ENCODE measurements around the gene C2CD4C.
"Not testable (repeated sequence)": the region's sequence is repeated elsewhere in the genome, so short reads cannot be mapped to it uniquely, and the experiment has no call there.

C2CD4C gene, protein sequence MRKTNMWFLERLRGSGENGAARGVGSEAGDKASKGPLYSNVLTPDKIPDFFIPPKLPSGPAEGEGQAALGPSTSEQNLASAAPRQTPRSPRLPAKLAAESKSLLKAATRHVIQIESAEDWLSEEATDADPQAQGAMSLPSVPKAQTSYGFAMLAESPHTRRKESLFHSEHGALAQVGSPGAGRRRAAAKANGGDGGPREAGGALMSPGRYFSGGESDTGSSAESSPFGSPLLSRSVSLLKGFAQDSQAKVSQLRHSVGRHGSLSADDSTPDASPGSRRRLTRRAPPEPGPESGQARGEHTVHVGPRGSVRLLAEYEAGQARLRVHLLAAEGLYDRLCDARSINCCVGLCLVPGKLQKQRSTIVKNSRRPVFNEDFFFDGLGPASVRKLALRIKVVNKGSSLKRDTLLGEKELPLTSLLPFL

DNA sequence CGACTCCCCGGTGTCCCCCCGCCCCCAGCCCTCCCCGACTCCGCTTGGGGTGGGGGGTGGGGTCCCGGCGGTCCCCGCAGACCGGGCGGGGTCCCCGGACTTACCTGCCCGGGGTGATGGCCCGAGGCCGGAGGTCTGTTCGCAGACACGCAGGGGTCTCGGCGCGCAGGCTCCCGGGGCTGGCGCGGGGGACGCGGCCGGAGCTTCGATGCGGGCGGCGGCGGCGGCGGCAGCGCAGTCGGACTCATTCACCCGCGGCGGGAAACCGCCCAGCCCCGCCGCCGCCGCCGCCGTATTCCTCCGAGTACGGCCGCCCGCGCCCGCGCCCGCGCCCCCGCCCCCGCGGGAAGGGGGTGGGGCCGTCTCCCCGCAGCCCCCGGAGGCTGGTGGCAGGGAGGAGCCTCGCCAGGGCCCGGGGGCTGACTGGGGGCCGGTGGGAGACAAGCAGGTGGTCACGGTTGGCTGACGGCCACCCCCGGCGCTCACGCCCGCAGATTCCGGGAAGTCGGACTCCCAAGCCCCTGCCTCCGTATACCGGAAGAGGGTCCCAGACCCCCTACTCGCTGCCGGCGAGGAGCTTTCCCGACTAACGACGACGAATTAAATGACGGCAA, at the start of gene C2CD4C:
C2CD4C (minus strand) TSS at position 246 of the 614 bp plus-strand sequence. CDS start 786 bp downstream, outside the sequence.
- DNase-seq (ENCODE audit: low read depth) = no peak

DNA sequence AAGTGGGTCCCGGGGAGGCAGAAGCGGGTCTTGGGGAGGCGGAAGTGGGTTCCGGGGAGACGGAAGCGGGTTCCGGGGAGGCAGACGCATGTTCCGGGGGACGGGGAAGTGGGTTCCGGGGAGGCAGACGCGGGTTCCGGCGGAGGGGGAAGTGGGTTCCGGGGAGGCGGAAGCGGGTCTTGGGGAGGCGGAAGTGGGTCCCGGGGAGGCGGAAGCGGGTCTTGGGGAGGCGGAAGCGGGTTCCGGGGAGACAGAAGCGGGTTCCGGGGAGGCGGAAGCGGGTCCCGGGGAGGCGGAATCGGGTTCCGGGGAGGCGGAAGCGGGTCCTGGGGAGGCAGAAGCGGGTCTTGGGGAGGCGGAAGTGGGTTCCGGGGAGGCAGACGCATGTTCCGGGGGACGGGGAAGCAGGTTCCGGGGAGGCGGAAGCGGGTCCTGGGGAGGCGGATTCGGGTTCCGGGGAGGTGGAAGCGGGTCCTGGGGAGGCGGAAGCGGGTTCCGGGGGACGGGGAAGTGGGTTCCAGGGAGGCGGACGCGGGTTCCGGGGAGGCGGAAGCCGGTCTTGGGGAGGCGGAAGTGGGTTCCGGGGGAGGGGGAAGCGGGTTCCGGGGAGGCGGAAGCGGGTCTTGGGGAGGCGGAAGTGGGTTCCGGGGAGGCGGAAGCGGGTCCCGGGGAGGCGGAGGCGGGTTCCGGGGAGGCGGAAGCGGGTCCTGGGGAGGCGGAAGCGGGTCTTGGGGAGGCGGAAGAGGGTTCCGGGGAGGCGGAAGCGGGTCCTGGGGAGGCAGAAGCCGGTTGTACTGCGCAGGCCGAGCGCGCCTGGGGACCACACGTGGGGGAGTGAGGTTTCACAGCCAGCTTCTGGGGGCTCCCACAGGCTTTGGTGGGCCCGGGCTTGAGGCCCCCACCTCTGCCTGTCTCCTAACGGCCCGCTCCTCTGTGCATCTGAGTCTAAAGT, 49.4 kb upstream of the C2CD4C start:
- no peak for DNase-seq (ENCODE audit: low read depth)

DNA sequence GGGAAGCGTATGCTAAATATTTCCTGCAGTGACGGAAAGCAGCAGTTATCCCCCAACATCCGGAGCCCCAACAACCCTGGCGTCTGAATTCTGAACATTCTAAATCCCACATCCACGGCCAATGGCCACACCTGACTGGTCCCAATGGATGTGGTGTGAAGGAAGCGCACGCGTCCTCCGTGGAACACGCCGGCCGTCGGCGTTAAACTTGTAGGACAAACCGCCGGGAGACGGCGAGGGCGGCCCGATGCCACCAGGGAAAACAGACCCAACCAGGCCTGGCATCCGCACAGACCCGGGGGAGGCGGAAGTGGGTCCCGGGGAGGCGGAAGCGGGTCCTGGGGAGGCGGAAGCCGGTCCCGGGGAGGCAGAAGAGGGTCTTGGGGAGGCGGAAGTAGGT, 48.7 kb upstream of the C2CD4C start:
- no peak for DNase-seq (ENCODE audit: low read depth)

DNA sequence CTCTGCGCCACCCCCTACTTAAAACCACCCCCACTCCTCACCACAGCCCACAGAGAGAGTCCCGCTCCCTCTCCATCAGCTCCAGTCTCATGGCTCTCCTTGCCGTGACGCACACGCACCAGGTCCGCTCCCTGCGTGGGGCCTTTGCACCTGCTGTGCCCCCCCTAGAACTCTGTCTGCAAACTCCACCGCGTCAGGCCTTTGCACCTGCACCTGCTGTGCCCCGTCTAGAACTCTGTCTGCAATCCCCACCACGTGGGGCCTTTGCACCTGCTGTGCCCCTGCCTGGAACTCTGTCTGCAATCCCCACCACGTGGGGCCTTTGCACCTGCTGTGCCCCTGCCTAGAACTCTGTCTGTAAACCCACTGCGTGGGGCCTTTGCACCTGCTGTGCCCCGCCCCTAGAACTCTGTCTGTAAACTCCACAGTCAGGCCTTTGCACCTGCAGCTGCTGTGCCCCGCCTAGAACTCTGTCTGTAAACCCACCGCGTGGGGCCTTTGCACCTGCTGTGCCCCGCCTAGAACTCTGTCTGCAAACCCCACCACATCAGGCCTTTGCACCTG, 47.7 kb upstream of the C2CD4C start:
- no peak for DNase-seq (ENCODE audit: low read depth)

DNA sequence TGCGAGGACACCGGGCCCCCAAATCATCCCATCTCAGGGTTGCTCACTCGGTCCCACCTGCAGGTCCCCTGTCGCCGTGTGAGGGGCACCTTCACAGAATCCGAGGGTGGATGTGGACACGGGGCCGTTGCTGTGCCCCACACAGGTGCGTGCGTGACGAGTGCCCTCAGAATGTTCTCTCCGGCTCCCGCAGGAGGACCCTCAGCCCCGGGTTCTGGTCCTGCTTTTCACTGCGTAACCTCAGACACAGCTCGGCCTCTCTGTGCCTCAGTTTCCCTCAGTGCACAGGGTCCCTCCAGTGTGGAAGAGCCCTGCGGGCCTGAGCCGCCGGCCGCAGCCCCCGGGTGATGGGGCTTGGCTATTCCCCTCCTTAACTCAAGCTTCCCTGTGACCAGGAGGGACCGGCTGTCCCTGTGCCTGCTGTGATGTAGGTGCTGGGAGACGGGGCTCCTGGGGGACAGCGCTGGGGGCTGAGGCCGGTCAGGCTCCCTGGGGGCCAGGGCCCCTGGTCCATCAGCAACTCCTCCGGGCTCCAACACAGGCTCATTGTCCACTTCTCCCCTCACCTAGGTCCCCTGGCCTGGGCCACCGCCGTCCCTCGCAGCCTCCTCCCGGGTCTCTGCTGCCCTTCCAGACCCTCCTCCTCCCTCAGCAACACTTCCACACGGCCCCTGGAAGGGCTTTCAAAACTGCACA, 47.1 kb upstream of the C2CD4C start:
- no peak for DNase-seq (ENCODE audit: low read depth)

DNA sequence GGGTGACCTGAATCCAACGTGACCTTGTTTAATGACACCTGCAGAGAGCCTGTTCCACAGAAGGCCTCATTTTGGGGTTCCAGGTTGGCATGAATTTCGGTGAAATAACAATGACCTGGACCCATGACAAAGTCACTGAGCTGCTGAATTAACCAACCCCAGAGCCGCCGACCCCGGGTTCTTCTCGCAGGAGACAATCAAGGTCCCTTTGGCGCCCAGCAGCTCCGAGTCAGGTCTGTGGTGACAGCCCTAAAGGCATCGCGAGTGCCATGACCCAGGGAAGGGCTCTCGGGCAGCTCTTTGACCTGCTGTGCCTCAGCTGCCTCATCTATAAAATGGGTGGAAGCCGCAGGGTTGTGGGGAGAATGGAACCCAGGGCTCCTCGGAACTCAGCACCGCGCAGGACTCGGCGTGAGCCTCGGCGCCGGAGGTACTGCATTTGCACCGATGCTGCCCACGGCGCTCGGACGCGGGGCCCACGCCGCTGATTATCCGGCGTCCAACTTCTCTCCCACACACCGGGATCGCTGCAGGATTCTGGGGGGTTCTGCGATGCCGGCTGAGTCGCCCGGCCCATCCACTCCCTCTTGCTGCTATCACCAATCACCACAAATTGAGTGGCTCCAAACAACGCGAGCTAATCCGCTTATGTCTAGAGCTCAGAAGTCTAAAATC, 46.2 kb upstream of the C2CD4C start:
- DNase-seq (ENCODE audit: low read depth) = no peak

DNA sequence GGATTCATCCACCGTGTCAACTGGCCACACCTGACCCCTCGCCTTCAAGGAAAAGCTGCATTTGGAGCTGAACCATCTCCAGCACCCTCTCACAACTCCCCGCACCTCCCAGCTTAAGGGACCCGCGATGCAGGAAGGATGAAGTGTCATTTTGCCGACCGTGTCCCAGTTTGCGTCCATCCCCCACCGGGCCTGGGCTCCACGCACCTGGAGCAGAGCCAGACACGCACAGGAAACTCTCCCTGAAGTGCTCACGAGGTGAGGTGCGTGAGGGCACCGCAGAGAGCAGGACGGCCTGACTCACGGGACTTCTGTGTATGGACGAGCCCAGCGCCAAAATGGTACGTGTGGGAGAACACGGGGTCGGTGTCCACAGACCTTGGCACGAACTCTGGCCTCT, 44.7 kb upstream of the C2CD4C start:
- DNase-seq (ENCODE audit: low read depth) = no peak

DNA sequence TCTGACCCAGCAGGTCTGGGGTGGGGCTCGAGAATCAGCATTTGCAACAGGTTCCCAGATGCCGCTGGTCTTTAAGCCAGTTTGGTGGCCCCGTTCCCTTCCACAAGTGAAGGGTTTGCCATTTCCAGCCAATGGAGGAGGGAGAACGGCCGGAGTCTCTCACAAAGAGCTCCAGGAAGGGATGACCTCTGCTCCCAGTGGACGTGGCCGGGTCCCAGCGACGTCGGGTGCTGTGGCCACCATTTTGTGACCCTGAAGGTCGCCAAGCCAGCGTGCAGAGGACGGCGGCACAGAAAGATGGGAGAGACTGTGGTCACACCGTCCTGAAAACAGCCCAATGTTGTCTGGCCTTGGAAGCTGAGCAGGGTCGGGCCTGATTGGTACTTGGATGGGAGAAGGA, 43.9 kb upstream of the C2CD4C start:
- DNase-seq (ENCODE audit: low read depth) = no peak

DNA sequence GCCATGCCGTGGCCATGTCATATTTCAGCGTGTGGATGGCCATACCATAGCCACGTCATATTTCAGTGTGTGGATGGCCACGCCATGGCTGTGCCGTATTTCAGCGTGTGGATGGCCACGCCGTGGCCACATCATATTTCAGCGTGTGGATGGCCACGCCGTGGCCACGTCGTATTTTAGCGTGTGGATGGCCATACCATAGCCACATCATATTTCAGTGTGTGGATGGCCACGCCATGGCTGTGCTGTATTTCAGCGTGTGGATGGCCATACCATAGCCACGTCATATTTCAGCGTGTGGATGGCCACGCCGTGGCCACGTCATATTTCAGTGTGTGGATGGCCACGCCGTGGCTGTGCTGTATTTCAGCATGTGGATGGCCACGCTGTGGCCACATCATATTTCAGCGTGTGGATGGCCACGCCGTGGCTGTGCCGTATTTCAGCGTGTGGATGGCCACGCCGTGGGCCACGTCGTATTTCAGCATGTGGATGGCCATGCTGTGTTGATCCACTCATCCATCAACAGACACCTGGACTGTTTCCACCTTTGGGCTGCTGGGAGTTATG, 42.0 kb upstream of the C2CD4C start:
- not testable (repeated sequence) for DNase-seq (ENCODE audit: low read depth)

DNA sequence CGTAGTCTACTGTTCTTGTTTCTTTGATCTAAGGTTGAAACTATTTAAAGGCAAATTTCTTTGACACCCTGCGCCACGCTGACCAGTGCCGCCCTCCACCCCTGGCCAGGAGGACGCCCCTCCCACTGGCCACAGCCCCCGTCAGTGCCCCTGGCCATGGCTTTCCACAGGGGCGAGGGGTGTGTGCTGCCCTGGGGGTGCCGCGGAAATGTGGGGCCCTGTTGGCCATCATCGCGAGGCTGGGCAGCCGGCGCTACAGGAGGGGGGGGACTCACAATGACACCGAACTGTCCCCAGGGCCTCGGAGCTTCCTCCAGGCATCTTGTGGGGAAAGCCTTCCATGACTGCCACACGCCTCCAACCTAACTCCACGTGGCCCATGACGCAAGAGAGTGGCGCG, 41.0 kb upstream of the C2CD4C start:
- no peak for DNase-seq (ENCODE audit: low read depth)

DNA sequence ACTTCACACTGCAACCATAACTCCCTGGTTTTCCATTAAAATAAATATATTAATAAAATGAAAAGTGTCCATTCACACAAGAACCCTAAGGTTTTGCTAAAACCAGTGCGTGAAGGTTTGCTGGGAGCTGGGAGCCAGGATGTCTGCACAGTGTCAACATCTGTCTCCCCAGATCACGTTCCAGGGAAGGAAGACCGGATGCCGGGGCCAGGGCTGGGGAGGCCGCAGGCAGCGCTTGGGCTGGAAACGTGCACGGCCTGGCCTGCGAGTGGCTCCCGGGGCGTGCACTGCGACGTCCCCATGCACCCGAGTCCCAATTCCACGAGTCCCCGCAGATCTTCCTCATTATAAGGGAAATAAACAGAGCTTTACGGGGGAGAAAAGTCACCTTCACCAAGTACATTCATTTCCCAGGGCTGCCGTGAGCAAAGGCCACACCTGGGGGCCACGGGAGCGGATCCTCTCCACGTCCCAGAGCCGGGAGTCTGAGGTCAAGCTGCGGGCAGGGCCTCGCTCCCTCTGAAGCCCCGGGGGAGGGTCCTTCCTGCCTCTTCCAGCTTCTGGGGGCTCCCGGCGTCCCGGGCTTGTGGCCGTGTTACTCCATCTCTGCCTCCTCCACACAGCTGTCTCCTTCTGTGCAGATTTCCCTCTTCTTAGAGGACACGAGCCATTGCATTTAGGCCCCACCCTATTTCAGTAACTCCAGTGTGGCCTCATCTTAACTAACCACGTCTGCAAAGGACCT, 39.0 kb upstream of the C2CD4C start:
- DNase-seq (ENCODE audit: low read depth) = peak; percentile 24

DNA sequence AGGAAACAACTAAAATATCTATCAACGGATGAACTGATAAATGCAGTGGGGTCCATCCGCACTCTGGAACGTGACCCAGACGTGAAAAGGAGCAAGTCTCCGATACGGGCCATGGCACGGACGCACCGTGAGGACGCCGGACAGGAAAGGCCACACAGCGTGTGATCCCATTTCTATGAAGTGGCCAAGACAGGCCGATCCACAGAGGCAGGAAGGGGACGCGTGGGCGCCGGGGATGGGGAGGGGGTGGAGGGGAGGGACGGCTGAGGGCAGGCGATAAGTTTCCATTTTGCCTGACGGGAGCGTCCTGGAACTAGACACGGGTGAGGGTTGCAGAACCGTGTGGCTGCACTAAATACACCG, 38.1 kb upstream of the C2CD4C start:
- DNase-seq (ENCODE audit: low read depth) = no peak

DNA sequence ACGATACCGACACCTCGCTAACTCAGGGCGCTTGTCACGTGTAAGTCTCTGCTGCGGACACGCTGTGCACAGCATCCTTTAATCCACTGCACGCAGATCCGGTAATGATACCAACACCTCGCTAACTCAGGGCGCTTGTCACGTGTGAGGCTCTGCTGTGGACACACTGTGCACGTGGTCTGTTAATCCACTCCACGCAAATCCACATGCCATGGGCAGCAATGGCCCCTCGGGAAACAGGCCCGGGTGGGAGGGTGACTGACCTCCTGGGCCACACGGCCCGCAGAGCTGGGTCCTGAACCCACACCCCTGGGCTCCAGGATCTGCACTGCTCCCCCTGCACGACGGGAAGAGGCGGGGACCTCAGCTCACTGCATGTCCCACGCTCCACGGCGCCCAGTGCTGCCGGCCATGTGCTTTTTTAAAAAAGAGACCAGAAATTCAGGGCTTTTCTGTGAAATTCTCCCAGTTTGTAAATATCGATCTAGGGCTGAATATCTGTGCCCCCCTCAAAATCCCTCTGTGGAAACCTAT, 35.8 kb upstream of the C2CD4C start:
- no peak for DNase-seq (ENCODE audit: low read depth)

DNA sequence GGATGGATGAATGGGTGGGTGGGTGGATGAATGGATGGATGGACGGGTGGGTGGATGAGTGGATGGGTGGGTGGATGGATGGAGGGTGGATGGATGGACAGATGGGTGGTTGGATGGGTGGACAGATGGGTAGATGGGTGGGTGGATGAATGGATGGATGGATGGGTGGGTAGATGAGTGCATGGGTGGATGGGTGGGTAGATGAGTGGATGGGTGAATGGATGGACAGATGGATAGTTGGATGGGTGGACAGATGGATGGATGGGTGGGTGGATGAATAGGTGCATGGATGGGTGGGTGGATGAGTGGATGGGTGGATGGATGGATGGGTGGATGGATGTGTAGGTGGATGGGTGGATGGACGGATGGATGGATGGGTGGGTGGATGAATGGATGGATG, 34.1 kb upstream of the C2CD4C start:
- DNase-seq (ENCODE audit: low read depth) = no peak

DNA sequence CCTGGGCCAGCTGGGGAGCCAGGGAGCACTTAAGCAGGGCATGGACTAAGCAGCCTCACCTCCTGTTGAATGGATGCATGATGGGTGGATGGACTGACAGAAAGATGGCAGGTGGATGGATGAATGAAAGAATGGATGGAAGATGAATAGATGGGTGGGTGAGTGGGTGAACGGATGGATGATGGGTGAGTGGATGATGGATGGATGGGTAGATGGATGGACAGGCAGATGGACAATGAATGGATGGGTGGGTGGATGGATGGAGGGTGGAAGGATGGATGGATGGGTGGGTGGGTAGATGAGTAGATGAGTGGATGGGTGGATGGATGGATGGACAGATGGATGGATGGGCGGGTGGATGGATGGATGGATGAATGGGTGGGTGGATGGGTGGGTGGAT, 33.1 kb upstream of the C2CD4C start:
- DNase-seq (ENCODE audit: low read depth) = no peak

DNA sequence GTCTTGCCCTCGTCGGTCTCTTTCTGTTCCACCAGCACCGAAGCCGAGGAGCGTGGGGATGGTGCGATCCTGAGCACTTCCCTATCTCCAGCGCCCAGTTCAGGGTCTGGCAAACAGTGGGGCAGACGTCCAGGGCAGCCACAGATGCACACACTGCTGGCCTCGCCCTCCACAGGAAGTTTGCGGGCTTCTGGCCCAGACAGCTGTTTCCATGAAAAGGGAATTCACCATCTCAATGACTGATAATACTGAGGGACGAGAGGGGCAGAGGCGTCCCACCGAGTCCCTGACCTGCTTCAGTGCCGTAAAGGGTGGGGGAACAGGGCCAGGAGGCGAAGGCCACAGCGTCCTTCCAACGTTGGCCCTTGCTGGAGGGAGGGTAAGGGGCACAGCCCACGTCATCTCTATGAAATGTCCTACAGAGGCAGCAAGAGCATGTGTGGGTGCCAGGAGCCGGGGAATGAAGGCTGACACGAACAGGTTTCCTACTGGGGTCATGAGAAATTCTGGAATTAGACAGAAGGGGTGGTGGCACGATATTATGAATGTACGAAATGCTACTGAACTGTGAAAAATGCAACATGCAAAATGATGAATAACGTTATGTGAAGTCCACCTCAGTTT, 32.4 kb upstream of the C2CD4C start:
- no peak for DNase-seq (ENCODE audit: low read depth)

DNA sequence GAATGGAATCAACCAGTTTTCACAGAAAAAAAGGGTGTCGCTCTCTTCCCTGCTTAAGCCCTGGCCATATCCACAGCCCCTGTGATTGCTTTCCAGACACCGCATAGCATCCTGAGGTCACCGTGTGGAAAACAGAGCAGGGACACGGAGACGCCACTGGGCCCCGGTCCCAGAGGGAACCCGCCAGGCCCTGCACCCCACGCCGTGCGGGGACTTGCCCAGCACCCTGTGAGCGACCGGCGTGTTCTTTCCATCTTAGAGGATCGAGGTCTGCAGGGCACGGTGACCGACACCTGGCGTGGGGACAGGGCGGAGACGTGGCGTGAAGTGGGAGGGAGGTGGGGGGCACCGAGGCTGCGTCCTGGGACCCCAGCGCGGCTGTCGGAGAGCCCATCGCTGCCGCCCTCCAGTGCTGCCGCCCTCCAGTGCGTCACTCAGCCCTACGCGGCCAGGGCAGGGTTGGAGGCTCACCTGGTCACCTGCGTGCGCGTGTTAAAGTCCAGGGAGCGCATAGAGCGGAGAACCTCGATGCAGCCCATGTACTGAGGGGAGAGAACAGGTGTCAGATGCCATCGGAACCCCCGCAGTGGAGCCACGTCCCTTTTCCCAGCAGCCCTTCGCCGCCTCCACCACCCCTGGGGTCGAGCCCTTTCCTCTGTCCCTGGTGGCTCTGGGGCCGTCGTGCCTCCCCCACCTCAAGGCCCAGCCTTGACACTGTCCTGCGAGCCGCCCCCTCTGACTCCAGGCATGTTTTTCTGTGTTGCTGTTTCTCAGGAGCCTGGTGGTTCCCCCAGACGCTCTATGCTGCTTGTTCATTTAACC, 31.7 kb upstream of the C2CD4C start:
- DNase-seq (ENCODE audit: low read depth) = no peak

DNA sequence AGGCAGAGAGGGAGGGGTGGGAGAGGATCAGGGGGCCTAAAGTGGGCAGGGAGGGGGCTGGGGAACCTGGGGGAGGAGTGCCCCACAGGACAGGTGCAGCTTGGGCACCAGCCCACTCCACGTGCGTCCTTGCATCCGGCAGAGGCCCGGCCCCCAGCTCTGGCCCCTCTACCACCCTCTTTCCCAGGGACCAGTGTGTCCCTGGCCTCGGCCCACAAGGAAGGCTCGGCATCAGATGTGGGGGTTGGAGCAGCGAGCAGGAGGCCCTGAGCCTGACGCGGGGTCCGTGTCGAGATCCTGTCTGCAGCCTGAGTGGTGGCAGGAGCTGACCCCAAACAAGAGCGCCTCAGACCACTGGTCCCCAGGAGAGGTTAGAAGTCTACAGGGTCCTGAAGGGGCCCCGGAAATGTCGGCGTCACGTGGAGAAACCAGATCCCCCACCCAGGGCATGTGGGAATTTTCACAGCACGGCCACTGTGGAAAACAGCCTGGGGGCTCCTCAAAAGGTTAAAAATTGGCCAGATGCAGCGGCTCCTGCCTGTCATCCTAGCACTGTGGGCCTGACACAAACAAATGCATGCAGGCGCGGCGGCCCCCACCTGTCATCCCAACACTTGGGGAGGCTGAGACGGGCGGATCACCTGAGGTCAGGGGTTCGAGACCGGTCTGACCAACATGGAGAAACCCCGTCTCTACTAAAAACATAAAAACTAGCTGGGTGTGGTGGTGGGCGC, 30.4 kb upstream of the C2CD4C start:
- DNase-seq (ENCODE audit: low read depth) = no peak
